Measurements from ENCODE around the gene CTDSP2. TPM values are rescaled to one million over a fixed set of nuclear protein-coding genes. Genes with fewer than 3 reads are reported as not detected.

Gene CTDSP2
- total and polyA plus RNA-seq, 2 of the 8 experiments (the other 6 are each of a cell fraction or from before 2014, with no cell fraction given) = 71.3 to 91.7 TPM

- Histone ChIP-seq H3K27me3 (replicated peaks in 1 of 4; ENCODE audit: control insufficient read depth in 3 of 4, extremely low read depth in 1 of 4, insufficient read depth in 3 of 4, low read length in 3 of 4) (no peaks in the 10 kb centered on the region; a peak in 1 of 7 replicates), H2BK120ac (replicated peaks; ENCODE audit: low read depth, low read length) (no peak overlapping the region), H2AFZ (ENCODE audit: low read length) (peak overlapping the region; percentile 77; the same call in 1 of the 2 replicates), H4K8ac (ENCODE audit: extremely low read depth, insufficient read depth, low read length) (no peak overlapping the region), H2BK15ac (ENCODE audit: low read length) (peak overlapping the region; percentile 89; the same call in 1 of the 2 replicates), H3K56ac (replicated peaks; ENCODE audit: insufficient read length, low read depth, low read length) (no peak overlapping the region), H2BK5ac (ENCODE audit: low read depth, low read length) (peak overlapping the region; percentile 29), H4K20me1 (replicated peaks in 1 of 2; ENCODE audit: control insufficient read depth in 1 of 2, insufficient read depth in 2 of 2, low read length in 2 of 2) (no peaks in the 10 kb centered on the region), H3K79me1 (ENCODE audit: low read depth, low read length) (no peaks in the 10 kb centered on the region), H3K9ac (replicated peaks in 1 of 4; ENCODE audit: extremely low read depth in 1 of 4, low read depth in 3 of 4, low read length in 3 of 4) (no peak overlapping the region), H3K4me3 (ENCODE audit: extremely low read depth in 1 of 4, insufficient read depth in 2 of 4, low read depth in 3 of 4, low read length in 4 of 4) (no peak overlapping the region), H3K79me2 (ENCODE audit: control insufficient read depth in 1 of 2, insufficient read depth in 2 of 2, low read length in 2 of 2) (no peaks in the 10 kb centered on the region), H2BK12ac (ENCODE audit: low read depth, low read length) (peak overlapping the region; percentile 94; the same call in 1 of the 2 replicates), H4K91ac (replicated peaks; ENCODE audit: insufficient read length, low read length) (no peak overlapping the region), H3K27ac (ENCODE audit: low read depth, low read length) (no peak overlapping the region; the same call in 1 of the 2 replicates), H3K18ac (ENCODE audit: extremely low read depth, low read length) (0 out of 2 replicates have a peak overlapping the region, but pooled peaks have one; percentile 33), H3K9me3 (ENCODE audit: insufficient read depth in 2 of 2, low read depth in 1 of 2, low read length in 1 of 2) (peaks cover 0 to 3% of the 10 kb centered on the region in 2 experiments; a peak in 1 of 4 replicates), H3K4ac (replicated peaks; ENCODE audit: insufficient read length, low read depth, low read length) (peak overlapping the region; percentile 28), H4K5ac (ENCODE audit: insufficient read length, low read depth, low read length) (no peak overlapping the region), H2AK5ac (ENCODE audit: low read depth, low read length) (0 out of 2 replicates have a peak overlapping the region, but pooled peaks have one; percentile 1), H3K4me2 (ENCODE audit: insufficient read depth in 1 of 2, low read depth in 2 of 2, low read length in 2 of 2) (peak overlapping the region in 1 of 2 experiments; percentile 55; a peak in 2 of 4 replicates), H3K23ac (ENCODE audit: insufficient read length) (no peak overlapping the region), H3K4me1 (replicated peaks in 1 of 4; ENCODE audit: control insufficient read depth in 3 of 4, insufficient read depth in 4 of 4, low read length in 3 of 4) (peaks cover 5 to 31% (median 23%) of the 10 kb centered on the region in 4 experiments), H2BK20ac (ENCODE audit: low read length) (no peak overlapping the region), H3K23me2 (ENCODE audit: low read depth, low read length) (no peaks in the 10 kb centered on the region), H3K36me3 (ENCODE audit: control insufficient read depth in 2 of 4, insufficient read depth in 4 of 4, low read length in 3 of 4) (no peaks in the 10 kb centered on the region), H3K14ac (ENCODE audit: insufficient read length) (no peak overlapping the region)
- FAIRE-seq (no peak), DNase-seq (ENCODE audit: low read depth in 1 of 2, low spot score in 2 of 2) (no peak)
- CTCF ChIA-PET (ENCODE audit: partially characterized antibody) = interaction anchor here (0.8 to 4.4 kb wide), 10 partner anchors 12 to 133 kb away, joined by 3 to 26 read pairs (median 4); partner anchors contain the start of gene CTDSP2
- no peak for TF ChIP-seq EP300 (IDR thresholded peaks at IDR 0.05; ENCODE audit: borderline replicate concordance in 1 of 2, low read depth in 2 of 2, low read length in 2 of 2)
- TF ChIP-seq SP2 (IDR thresholded peaks at IDR 0.05; ENCODE audit: low read length) = no peak
- no peak for TF ChIP-seq BACH1 (IDR thresholded peaks at IDR 0.05; ENCODE audit: low read length)
- no peak for TF ChIP-seq RAD21 (IDR thresholded peaks at IDR 0.05 in 1 of 2, conservative IDR thresholded peaks at IDR 0.05 in 1 of 2; ENCODE audit: low read depth in 2 of 2, low read length in 2 of 2)
- no peak for TF ChIP-seq SIX5 (IDR thresholded peaks at IDR 0.05; ENCODE audit: low read depth, low read length)
- no peak for TF ChIP-seq JUN (IDR thresholded peaks at IDR 0.05; ENCODE audit: low read depth, low read length)
- TF ChIP-seq POLR2AphosphoS5 (IDR thresholded peaks at IDR 0.05; ENCODE audit: low read depth, low read length) = no peak
- POLR2A ChIA-PET (ENCODE audit: partially characterized antibody) = interaction anchor here (0.8 to 4.5 kb wide), 11 partner anchors 8 to 71 kb away, joined by 3 to 40 read pairs (median 5); partner anchors contain the start of gene AVIL
- WGBS, 2 experiments (ENCODE audit: extremely low coverage in 1 of 2, insufficient coverage in 1 of 2, insufficient read length in 1 of 2, insufficient replicate concordance in 2 of 2, low coverage in 1 of 2, low lambda C conversion rate in 2 of 2, missing lambda C conversion rate in 1 of 2) = 74% methylated on average over 10 of the region's 10 CpGs; no CpG with 5 or more reads in 1 of the 2 experiments
Observed at GRCh38 chr12:57889500-57889989, 43.0 kb upstream of the CTDSP2 start.

All from H1 (cell line).